Osteocyte (in vitro differentiated cells): ENCODE results near the gene IGSF22. TPM values are rescaled to one million over a fixed set of nuclear protein-coding genes. Genes with fewer than 3 reads are reported as not detected.

Experiments used
- DNase-seq: peaks from one replicate; pipeline ENCODE4 v3.0.0; 2021; ENCODE audit warnings: mixed read lengths; ENCODE audit not compliant: unreplicated experiment; ENCODE audit errors: extremely low spot score
- H3K27ac Mint-ChIP-seq: one replicate; pipeline ENCODE4 v1.8.0; 2021; ENCODE audit warnings: mild to moderate bottlenecking, mixed read lengths; ENCODE audit not compliant: unreplicated experiment
- H3K27me3 Mint-ChIP-seq: one replicate; pipeline ENCODE4 v1.8.0; 2021; ENCODE audit warnings: mixed read lengths; ENCODE audit not compliant: unreplicated experiment
- H3K36me3 Mint-ChIP-seq: one replicate; pipeline ENCODE4 v1.8.0; 2021; ENCODE audit warnings: mixed read lengths; ENCODE audit not compliant: unreplicated experiment
- H3K4me1 Mint-ChIP-seq: one replicate; pipeline ENCODE4 v1.8.0; 2021; ENCODE audit warnings: mixed read lengths; ENCODE audit not compliant: unreplicated experiment
- H3K4me3 Mint-ChIP-seq: one replicate; pipeline ENCODE4 v1.8.0; 2021; ENCODE audit warnings: mild to moderate bottlenecking, moderate library complexity, mixed read lengths; ENCODE audit not compliant: unreplicated experiment
- H3K9me3 Mint-ChIP-seq: one replicate; pipeline ENCODE4 v1.8.0; 2021; ENCODE audit warnings: mixed read lengths; ENCODE audit not compliant: unreplicated experiment
- CTCF ChIP-seq: fragments of 200-600 bp; sonication (generic); IDR thresholded peaks from 2 replicates; pipeline ENCODE4 v1.5.0; 2021; ENCODE audit warnings: antibody characterized with exemption, mild to moderate bottlenecking, moderate library complexity
- total RNA-seq: library from RNA; stranded (reverse); gene quantifications from 2 replicates; pipeline ENCODE4 v1.2.1, GENCODE V29; 2021

Gene IGSF22
- total RNA-seq, 1 donor from 2014 or later = not detected

GRCh38 chr11:18657673-18658072 is 68.3 kb downstream of the IGSF22 start:
- Mint-ChIP-seq H3K4me1 (no peaks in the 10 kb centered on the region), H3K4me3 (no peak overlapping the region), H3K27me3 (peaks cover 17% of the 10 kb centered on the region), H3K27ac (no peak overlapping the region), H3K36me3 (no peaks in the 10 kb centered on the region), H3K9me3 (no peaks in the 10 kb centered on the region)
- DNase-seq = no peak
- no peak for TF ChIP-seq CTCF

Other genes starting within 250 kb of the IGSF22 start
- gene TSG101, start 199.2 kb downstream of the IGSF22 start, total RNA-seq = 77.7 and 81.4 TPM in 2 replicates
- gene UEVLD, start 137.5 kb downstream of the IGSF22 start, total RNA-seq = 21.2 and 24.5 TPM in 2 replicates
- 3.0 and 4.5 TPM in 2 replicates for gene MISFA, start 126.4 kb downstream of the IGSF22 start, total RNA-seq
- gene SPTY2D1, start 91.8 kb downstream of the IGSF22 start, total RNA-seq = 16.4 and 19.5 TPM in 2 replicates
- gene TMEM86A, start 27.4 kb downstream of the IGSF22 start, total RNA-seq = 5.2 and 7.6 TPM in 2 replicates
- gene PTPN5, start 65.6 kb upstream of the IGSF22 start, total RNA-seq = not detected in 2 replicates
- gene MRGPRX1, start 213.2 kb upstream of the IGSF22 start, total RNA-seq = not detected in 2 replicates